ENCODE measurements around the gene RETREG2.

RETREG2 gene

GRCh38 chr2:219174146-219174545 is 3.9 kb upstream of the RETREG2 start:
- no peak for DNase-seq
- POLR2A ChIA-PET = no interaction called here
- H3K4me1 ChIP-seq (ENCODE audit: control extremely low read depth in 1 of 4, control insufficient read depth in 4 of 4, insufficient read depth in 4 of 4, low read length in 3 of 4) = peaks cover 10 to 30% (median 28%) of the 10 kb centered on the region in 4 experiments
- CTCF ChIA-PET = interaction anchor here (0.5 to 9.4 kb wide), 9 partner anchors 9 to 987 kb away, joined by 3 to 238 read pairs (median 3); partner anchors contain the start of genes ABCB6, ANKZF1, ATG9A and NHEJ1
- 100% methylated on average over 3 of the region's 3 CpGs for WGBS (ENCODE audit: insufficient coverage)
- H3K9me3 ChIP-seq (ENCODE audit: control extremely low read depth in 1 of 5, control insufficient read depth in 4 of 5, insufficient read depth in 2 of 5, low read depth in 1 of 5, low read length in 4 of 5) = no peaks in the 10 kb centered on the region
- H3K27ac ChIP-seq (ENCODE audit: insufficient read depth in 1 of 2, low read depth in 1 of 2, low read length in 2 of 2, poor library complexity in 1 of 2, severe bottlenecking in 2 of 2) = no peak overlapping the region
- H3K4me3 ChIP-seq (ENCODE audit: control insufficient read depth in 1 of 7, extremely low read depth in 1 of 7, insufficient read depth in 4 of 7, low read depth in 2 of 7, low read length in 6 of 7) = no peak overlapping the region
- H3K27me3 ChIP-seq (replicated peaks in 2 of 5; ENCODE audit: control insufficient read depth in 4 of 5, insufficient read depth in 5 of 5, low read length in 4 of 5) = no peaks in the 10 kb centered on the region
- H3K36me3 ChIP-seq (ENCODE audit: control insufficient read depth in 4 of 4, insufficient read depth in 4 of 4, low read length in 3 of 4) = peaks cover 9 to 37% (median 23%) of the 10 kb centered on the region in 4 experiments

GRCh38 chr2:219174801-219175200 is 3.3 kb upstream of the RETREG2 start:
- H3K4me3 ChIP-seq (ENCODE audit: control insufficient read depth in 1 of 7, extremely low read depth in 1 of 7, insufficient read depth in 4 of 7, low read depth in 2 of 7, low read length in 6 of 7) = no peak overlapping the region
- no peaks in the 10 kb centered on the region for H3K9me3 ChIP-seq (ENCODE audit: control extremely low read depth in 1 of 5, control insufficient read depth in 4 of 5, insufficient read depth in 2 of 5, low read depth in 1 of 5, low read length in 4 of 5)
- POLR2A ChIA-PET = no interaction called here
- DNase-seq = no peak
- H3K36me3 ChIP-seq (ENCODE audit: control insufficient read depth in 4 of 4, insufficient read depth in 4 of 4, low read length in 3 of 4) = peaks cover 12 to 40% (median 24%) of the 10 kb centered on the region in 4 experiments
- CTCF ChIA-PET = interaction anchor here (0.9 to 9.4 kb wide), 7 partner anchors 8 to 64 kb away, joined by 3 to 238 read pairs (median 10); partner anchors contain the start of genes ABCB6, NHEJ1 and ZFAND2B
- H3K27me3 ChIP-seq (replicated peaks in 2 of 5; ENCODE audit: control insufficient read depth in 4 of 5, insufficient read depth in 5 of 5, low read length in 4 of 5) = no peaks in the 10 kb centered on the region
- peaks cover 12 to 37% (median 34%) of the 10 kb centered on the region in 4 experiments for H3K4me1 ChIP-seq (ENCODE audit: control extremely low read depth in 1 of 4, control insufficient read depth in 4 of 4, insufficient read depth in 4 of 4, low read length in 3 of 4)
- no peak overlapping the region for H3K27ac ChIP-seq (ENCODE audit: insufficient read depth in 1 of 2, low read depth in 1 of 2, low read length in 2 of 2, poor library complexity in 1 of 2, severe bottlenecking in 2 of 2)
- 100% methylated on average over 4 of the region's 7 CpGs for WGBS (ENCODE audit: insufficient coverage)

GRCh38 chr2:219175486-219175885 is 2.6 kb upstream of the RETREG2 start:
- H3K4me3 ChIP-seq (ENCODE audit: control insufficient read depth in 1 of 7, extremely low read depth in 1 of 7, insufficient read depth in 4 of 7, low read depth in 2 of 7, low read length in 6 of 7) = peak overlapping the region in 4 of 7 experiments; percentile 74 to 95 (median 84)
- no peaks in the 10 kb centered on the region for H3K27me3 ChIP-seq (replicated peaks in 2 of 5; ENCODE audit: control insufficient read depth in 4 of 5, insufficient read depth in 5 of 5, low read length in 4 of 5)
- ChIA-PET CTCF (interaction anchor here (0.9 to 9.4 kb wide), 10 partner anchors 7 to 102 kb away, joined by 3 to 238 read pairs (median 8); partner anchors contain the start of genes ABCB6, NHEJ1 and ZFAND2B), POLR2A (interaction anchor here (1.4 kb wide), 1 partner anchor 70 kb away, joined by 4 read pairs; the partner anchor contains the start of genes GLB1L and STK16)
- H3K27ac ChIP-seq (ENCODE audit: insufficient read depth in 1 of 2, low read depth in 1 of 2, low read length in 2 of 2, poor library complexity in 1 of 2, severe bottlenecking in 2 of 2) = no peak overlapping the region
- peaks cover 12 to 42% (median 37%) of the 10 kb centered on the region in 4 experiments for H3K4me1 ChIP-seq (ENCODE audit: control extremely low read depth in 1 of 4, control insufficient read depth in 4 of 4, insufficient read depth in 4 of 4, low read length in 3 of 4)
- WGBS (ENCODE audit: insufficient coverage) = 100% methylated on average over 4 of the region's 7 CpGs
- DNase-seq = no peak
- H3K9me3 ChIP-seq (ENCODE audit: control extremely low read depth in 1 of 5, control insufficient read depth in 4 of 5, insufficient read depth in 2 of 5, low read depth in 1 of 5, low read length in 4 of 5) = no peaks in the 10 kb centered on the region
- H3K36me3 ChIP-seq (ENCODE audit: control insufficient read depth in 4 of 4, insufficient read depth in 4 of 4, low read length in 3 of 4) = peaks cover 12 to 47% (median 31%) of the 10 kb centered on the region in 4 experiments

- CTCF ChIA-PET = interaction anchor here (0.9 to 9.4 kb wide), 13 partner anchors 10 to 119 kb away, joined by 3 to 238 read pairs (median 6); partner anchors contain the start of genes ABCB6, NHEJ1 and ZFAND2B
- peaks cover 12 to 49% (median 39%) of the 10 kb centered on the region in 4 experiments for H3K4me1 ChIP-seq (ENCODE audit: control extremely low read depth in 1 of 4, control insufficient read depth in 4 of 4, insufficient read depth in 4 of 4, low read length in 3 of 4)
- DNase-seq = peak in 1 of 3 donors; percentile 39
- peak overlapping the region; percentile 74 to 95 (median 75) for H3K4me3 ChIP-seq (ENCODE audit: control insufficient read depth in 1 of 7, extremely low read depth in 1 of 7, insufficient read depth in 4 of 7, low read depth in 2 of 7, low read length in 6 of 7)
- no peaks in the 10 kb centered on the region for H3K27me3 ChIP-seq (replicated peaks in 2 of 5; ENCODE audit: control insufficient read depth in 4 of 5, insufficient read depth in 5 of 5, low read length in 4 of 5)
- POLR2A ChIA-PET = interaction anchor here (0.8 to 1.4 kb wide), 2 partner anchors 28 to 69 kb away, joined by 3 to 4 read pairs; partner anchors contain the start of genes GLB1L and STK16
- no peaks in the 10 kb centered on the region for H3K9me3 ChIP-seq (ENCODE audit: control extremely low read depth in 1 of 5, control insufficient read depth in 4 of 5, insufficient read depth in 2 of 5, low read depth in 1 of 5, low read length in 4 of 5)
- peak overlapping the region; percentile 62 to 94 for H3K27ac ChIP-seq (ENCODE audit: insufficient read depth in 1 of 2, low read depth in 1 of 2, low read length in 2 of 2, poor library complexity in 1 of 2, severe bottlenecking in 2 of 2)
- 0% methylated on average over 42 of the region's 45 CpGs for WGBS (ENCODE audit: insufficient coverage)
- H3K36me3 ChIP-seq (ENCODE audit: control insufficient read depth in 4 of 4, insufficient read depth in 4 of 4, low read length in 3 of 4) = peaks cover 12 to 54% (median 37%) of the 10 kb centered on the region in 4 experiments
Measured at GRCh38 chr2:219175928-219176817, 1.9 kb upstream of the RETREG2 start.

- Histone ChIP-seq H3K36me3 (ENCODE audit: control insufficient read depth in 4 of 4, insufficient read depth in 4 of 4, low read length in 3 of 4) (peaks cover 12 to 55% (median 40%) of the 10 kb centered on the region in 4 experiments), H3K4me1 (ENCODE audit: control extremely low read depth in 1 of 4, control insufficient read depth in 4 of 4, insufficient read depth in 4 of 4, low read length in 3 of 4) (peaks cover 12 to 57% (median 46%) of the 10 kb centered on the region in 4 experiments), H3K27ac (ENCODE audit: insufficient read depth in 1 of 2, low read depth in 1 of 2, low read length in 2 of 2, poor library complexity in 1 of 2, severe bottlenecking in 2 of 2) (peak within 1 kb of the TSS; percentile 62 to 94), H3K27me3 (replicated peaks in 2 of 5; ENCODE audit: control insufficient read depth in 4 of 5, insufficient read depth in 5 of 5, low read length in 4 of 5) (no peaks in the 10 kb centered on the region), H3K4me3 (ENCODE audit: control insufficient read depth in 1 of 7, extremely low read depth in 1 of 7, insufficient read depth in 4 of 7, low read depth in 2 of 7, low read length in 6 of 7) (peak within 1 kb of the TSS; percentile 74 to 95 (median 75)), H3K9me3 (ENCODE audit: control extremely low read depth in 1 of 5, control insufficient read depth in 4 of 5, insufficient read depth in 2 of 5, low read depth in 1 of 5, low read length in 4 of 5) (no peaks in the 10 kb centered on the region)
- ChIA-PET CTCF (interaction anchor here (1.0 to 9.4 kb wide), 10 partner anchors 11 to 118 kb away, joined by 3 to 238 read pairs (median 6); partner anchors contain the start of genes ABCB6, NHEJ1 and ZFAND2B), POLR2A (interaction anchor here (0.8 to 1.4 kb wide), 2 partner anchors 27 to 69 kb away, joined by 3 to 4 read pairs; partner anchors contain the start of genes GLB1L and STK16)
- 0% methylated on average over 60 of the region's 69 CpGs for WGBS (ENCODE audit: insufficient coverage)
- DNase-seq = peak; percentile 81 to 89 (median 86)
Measured at GRCh38 chr2:219176818-219177551, 1.1 kb upstream of the RETREG2 start, which contains the start of gene CNPPD1. CNPPD1 (minus strand) TSS chr2:219176925; CDS start chr2:219176828, 97 bp downstream.

- Histone ChIP-seq H3K4me3 (ENCODE audit: control insufficient read depth in 1 of 7, extremely low read depth in 1 of 7, insufficient read depth in 4 of 7, low read depth in 2 of 7, low read length in 6 of 7) (peak overlapping the region; percentile 59 to 95 (median 75)), H3K36me3 (ENCODE audit: control insufficient read depth in 4 of 4, insufficient read depth in 4 of 4, low read length in 3 of 4) (peaks cover 12 to 57% (median 47%) of the 10 kb centered on the region in 4 experiments), H3K27ac (ENCODE audit: insufficient read depth in 1 of 2, low read depth in 1 of 2, low read length in 2 of 2, poor library complexity in 1 of 2, severe bottlenecking in 2 of 2) (peak overlapping the region; percentile 12 to 94), H3K4me1 (ENCODE audit: control extremely low read depth in 1 of 4, control insufficient read depth in 4 of 4, insufficient read depth in 4 of 4, low read length in 3 of 4) (peaks cover 12 to 72% (median 51%) of the 10 kb centered on the region in 4 experiments), H3K27me3 (replicated peaks in 2 of 5; ENCODE audit: control insufficient read depth in 4 of 5, insufficient read depth in 5 of 5, low read length in 4 of 5) (no peaks in the 10 kb centered on the region), H3K9me3 (ENCODE audit: control extremely low read depth in 1 of 5, control insufficient read depth in 4 of 5, insufficient read depth in 2 of 5, low read depth in 1 of 5, low read length in 4 of 5) (no peaks in the 10 kb centered on the region)
- ChIA-PET POLR2A (no interaction called here), CTCF (interaction anchor here (0.9 to 7.4 kb wide), 6 partner anchors 7 to 31 kb away, joined by 3 to 84 read pairs (median 22); partner anchors contain the start of genes SLC23A3 and ZFAND2B)
- DNase-seq = no peak
- WGBS (ENCODE audit: insufficient coverage) = 3% methylated on average over 29 of the region's 45 CpGs
Measured at GRCh38 chr2:219178377-219179175, 501 bp downstream of the RETREG2 start.
